Heart left ventricle (tissue), 13 donors: ENCODE measurements around the gene IL1B.

Experiments
- POLR2A ChIP-seq, 2 donors: fragments of 450-650 bp; IDR thresholded peaks; one replicate each; pipeline ENCODE4 v1.6.1; 2017; ENCODE audit warnings: antibody characterized with exemption in 2 of 2, mild to moderate bottlenecking in 2 of 2, moderate library complexity in 2 of 2
- TF ChIP-seq, protein P1 (sequence below), 12 donors: fragments of 200-600 bp; sonication (generic) in 4 of 12; IDR thresholded peaks; one replicate each; pipeline versions ENCODE4 v1.5.0 to v1.8.0; 2018 to 2022; ENCODE audit warnings: antibody characterized with exemption in 12 of 12, mild to moderate bottlenecking in 5 of 12
- donor health status: ischemic (EF 13 %, LVEDD 7.1; RV severe dilation, severe dysfunction).
- donor health status: DM: no; HTN: yes; CAD: no.
- donor health status: DM: no; HTN: no; CAD: no.
- donor health status: ischemic (EF 25% LVEDD 6.9; RV normal size, moderate dysfunction).
- donor health status: ischemic (EF 25% LVEDD 5.7; RV mildly dilated, moderate dysfunction).
- donor health status: ischemic (EF 35%, LVEDD 5.7; RV mildly dilated, moderate dysfunction).
- donor health status: nonischemic (EF 11% LVEDD 7.7; RV severe dilation, severe dysfunction).
- donor health status: DM: yes; HTN: yes; CAD: no.
- donor health status: PGD.
- donor health status: ischemic (EF 29% LVEDD 5.4; RV normal size, mild dysfunction).
- donor health status: nonischemic (EF 23%, LVEDD 6.1; RV moderate dilation, normal function).

DNA sequence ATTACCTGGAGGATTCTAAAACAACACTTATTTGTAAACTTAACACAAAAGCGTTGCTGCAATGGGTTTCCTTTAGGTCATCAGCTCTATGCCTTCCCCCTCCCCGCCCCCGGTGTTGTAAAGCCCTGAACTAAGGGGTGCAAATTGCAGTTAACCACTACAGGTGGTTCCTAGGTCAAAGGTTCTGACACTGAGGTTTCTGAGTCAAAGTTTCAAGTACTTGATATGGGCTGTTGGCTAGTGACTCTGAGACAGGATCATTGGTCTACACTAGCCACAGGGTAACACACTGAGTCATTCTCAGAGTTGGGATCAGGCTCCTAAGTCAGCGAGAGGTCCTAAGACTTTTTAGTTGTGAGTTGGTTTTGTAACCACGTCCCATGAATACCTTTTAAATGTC, 15.4 kb downstream of the IL1B start:
- TF ChIP-seq, protein P1, sequence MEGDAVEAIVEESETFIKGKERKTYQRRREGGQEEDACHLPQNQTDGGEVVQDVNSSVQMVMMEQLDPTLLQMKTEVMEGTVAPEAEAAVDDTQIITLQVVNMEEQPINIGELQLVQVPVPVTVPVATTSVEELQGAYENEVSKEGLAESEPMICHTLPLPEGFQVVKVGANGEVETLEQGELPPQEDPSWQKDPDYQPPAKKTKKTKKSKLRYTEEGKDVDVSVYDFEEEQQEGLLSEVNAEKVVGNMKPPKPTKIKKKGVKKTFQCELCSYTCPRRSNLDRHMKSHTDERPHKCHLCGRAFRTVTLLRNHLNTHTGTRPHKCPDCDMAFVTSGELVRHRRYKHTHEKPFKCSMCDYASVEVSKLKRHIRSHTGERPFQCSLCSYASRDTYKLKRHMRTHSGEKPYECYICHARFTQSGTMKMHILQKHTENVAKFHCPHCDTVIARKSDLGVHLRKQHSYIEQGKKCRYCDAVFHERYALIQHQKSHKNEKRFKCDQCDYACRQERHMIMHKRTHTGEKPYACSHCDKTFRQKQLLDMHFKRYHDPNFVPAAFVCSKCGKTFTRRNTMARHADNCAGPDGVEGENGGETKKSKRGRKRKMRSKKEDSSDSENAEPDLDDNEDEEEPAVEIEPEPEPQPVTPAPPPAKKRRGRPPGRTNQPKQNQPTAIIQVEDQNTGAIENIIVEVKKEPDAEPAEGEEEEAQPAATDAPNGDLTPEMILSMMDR (IDR thresholded peaks at IDR 0.05), result no peak
- no peak for TF ChIP-seq POLR2A (IDR thresholded peaks at IDR 0.05)
